Measurements from ENCODE around the gene NOS1.

DNA sequence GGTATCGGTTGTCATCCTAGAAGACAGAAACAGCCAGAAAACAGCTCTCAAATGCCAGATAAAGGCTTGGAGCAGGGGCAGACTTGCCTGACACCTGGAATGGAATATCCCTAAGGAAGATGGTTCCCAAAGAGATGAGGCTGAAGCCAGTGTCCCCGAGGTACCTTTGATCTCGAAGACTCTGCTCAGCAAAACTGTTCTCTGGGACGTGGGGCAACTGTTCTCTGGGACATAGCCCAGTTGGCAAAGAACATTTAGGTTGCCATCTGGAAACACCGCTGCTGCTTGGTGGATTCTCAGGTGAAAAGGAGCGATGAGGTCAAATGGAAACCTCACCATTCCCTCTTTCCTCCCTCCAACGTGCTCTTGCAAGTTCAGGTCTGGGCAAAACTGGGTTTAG lies 143.3 kb downstream of the NOS1 start:
- TF ChIP-seq GATA3 (IDR thresholded peaks at IDR 0.05; ENCODE audit: low read depth, low read length) (no peak), GATA2 (IDR thresholded peaks at IDR 0.05; ENCODE audit: low read depth, low read length) (no peak)

Data from SH-SY5Y (cell line).